ENCODE results near the gene LTBP2. TPM values are rescaled to one million over a fixed set of nuclear protein-coding genes. Genes with fewer than 3 reads are reported as not detected.

Gene LTBP2
- polyA plus RNA-seq, 1 donor from 2014 or later = 0.33 TPM

DNA sequence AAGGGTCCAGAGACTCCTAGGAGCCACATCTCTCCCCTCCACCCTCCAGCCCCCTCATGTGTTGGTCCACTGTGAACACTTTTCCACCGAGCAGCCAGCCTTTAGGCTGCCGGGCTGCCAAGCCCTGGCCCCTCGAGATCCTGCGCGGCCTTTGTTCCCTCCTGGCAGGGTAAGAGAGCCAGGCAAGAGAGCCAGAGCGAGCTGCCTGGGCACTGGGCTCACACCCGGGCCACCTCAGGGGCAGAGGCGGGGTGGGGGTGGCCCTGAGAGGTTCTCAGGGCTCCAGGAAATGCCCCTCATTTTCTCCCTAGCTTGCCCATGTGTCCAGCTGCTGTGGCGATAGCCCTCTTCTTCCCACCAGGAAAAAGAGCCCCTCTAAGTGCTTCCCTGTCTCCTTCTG, 44.8 kb downstream of the LTBP2 start (continued):
- TF ChIP-seq MXI1 (conservative IDR thresholded peaks at IDR 0.05; ENCODE audit: poor library complexity, severe bottlenecking) = no peak
- no peak for TF ChIP-seq POLR2AphosphoS5 (IDR thresholded peaks at IDR 0.05)
- no peak for TF ChIP-seq TAF1 (IDR thresholded peaks at IDR 0.05; ENCODE audit: low read depth)
- TF ChIP-seq RAD21 (conservative IDR thresholded peaks at IDR 0.05) = no peak
- no peak for TF ChIP-seq EP300 (conservative IDR thresholded peaks at IDR 0.05; ENCODE audit: poor library complexity, severe bottlenecking)

- Histone ChIP-seq H4K20me1 (ENCODE audit: insufficient read depth) (no peaks in the 10 kb centered on the region), H3K79me2 (replicated peaks; ENCODE audit: insufficient read depth, low read length) (no peaks in the 10 kb centered on the region), H3K4me2 (ENCODE audit: low read length) (no peak overlapping the region), H3K9me3 (ENCODE audit: low read length) (no peaks in the 10 kb centered on the region), H3K27ac (ENCODE audit: low read length) (no peak overlapping the region), H3K9me2 (ENCODE audit: insufficient read depth, low read length) (no peaks in the 10 kb centered on the region), H3K4me3 (ENCODE audit: low read length) (no peak overlapping the region), H2AFZ (ENCODE audit: low read depth, low read length) (no peak overlapping the region), H3F3A (ENCODE audit: insufficient read depth, low read length, poor library complexity, severe bottlenecking) (no peaks in the 10 kb centered on the region), H3K36me3 (ENCODE audit: insufficient read depth, low read length) (no peaks in the 10 kb centered on the region), H3K9ac (ENCODE audit: low read length) (no peak overlapping the region), H3K27me3 (ENCODE audit: insufficient read depth, low read depth, low read length) (no peaks in the 10 kb centered on the region)
- TF ChIP-seq, protein P1, sequence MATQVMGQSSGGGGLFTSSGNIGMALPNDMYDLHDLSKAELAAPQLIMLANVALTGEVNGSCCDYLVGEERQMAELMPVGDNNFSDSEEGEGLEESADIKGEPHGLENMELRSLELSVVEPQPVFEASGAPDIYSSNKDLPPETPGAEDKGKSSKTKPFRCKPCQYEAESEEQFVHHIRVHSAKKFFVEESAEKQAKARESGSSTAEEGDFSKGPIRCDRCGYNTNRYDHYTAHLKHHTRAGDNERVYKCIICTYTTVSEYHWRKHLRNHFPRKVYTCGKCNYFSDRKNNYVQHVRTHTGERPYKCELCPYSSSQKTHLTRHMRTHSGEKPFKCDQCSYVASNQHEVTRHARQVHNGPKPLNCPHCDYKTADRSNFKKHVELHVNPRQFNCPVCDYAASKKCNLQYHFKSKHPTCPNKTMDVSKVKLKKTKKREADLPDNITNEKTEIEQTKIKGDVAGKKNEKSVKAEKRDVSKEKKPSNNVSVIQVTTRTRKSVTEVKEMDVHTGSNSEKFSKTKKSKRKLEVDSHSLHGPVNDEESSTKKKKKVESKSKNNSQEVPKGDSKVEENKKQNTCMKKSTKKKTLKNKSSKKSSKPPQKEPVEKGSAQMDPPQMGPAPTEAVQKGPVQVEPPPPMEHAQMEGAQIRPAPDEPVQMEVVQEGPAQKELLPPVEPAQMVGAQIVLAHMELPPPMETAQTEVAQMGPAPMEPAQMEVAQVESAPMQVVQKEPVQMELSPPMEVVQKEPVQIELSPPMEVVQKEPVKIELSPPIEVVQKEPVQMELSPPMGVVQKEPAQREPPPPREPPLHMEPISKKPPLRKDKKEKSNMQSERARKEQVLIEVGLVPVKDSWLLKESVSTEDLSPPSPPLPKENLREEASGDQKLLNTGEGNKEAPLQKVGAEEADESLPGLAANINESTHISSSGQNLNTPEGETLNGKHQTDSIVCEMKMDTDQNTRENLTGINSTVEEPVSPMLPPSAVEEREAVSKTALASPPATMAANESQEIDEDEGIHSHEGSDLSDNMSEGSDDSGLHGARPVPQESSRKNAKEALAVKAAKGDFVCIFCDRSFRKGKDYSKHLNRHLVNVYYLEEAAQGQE (IDR thresholded peaks at IDR 0.05; ENCODE audit: borderline replicate concordance) = no peak
- TF ChIP-seq, protein P2, sequence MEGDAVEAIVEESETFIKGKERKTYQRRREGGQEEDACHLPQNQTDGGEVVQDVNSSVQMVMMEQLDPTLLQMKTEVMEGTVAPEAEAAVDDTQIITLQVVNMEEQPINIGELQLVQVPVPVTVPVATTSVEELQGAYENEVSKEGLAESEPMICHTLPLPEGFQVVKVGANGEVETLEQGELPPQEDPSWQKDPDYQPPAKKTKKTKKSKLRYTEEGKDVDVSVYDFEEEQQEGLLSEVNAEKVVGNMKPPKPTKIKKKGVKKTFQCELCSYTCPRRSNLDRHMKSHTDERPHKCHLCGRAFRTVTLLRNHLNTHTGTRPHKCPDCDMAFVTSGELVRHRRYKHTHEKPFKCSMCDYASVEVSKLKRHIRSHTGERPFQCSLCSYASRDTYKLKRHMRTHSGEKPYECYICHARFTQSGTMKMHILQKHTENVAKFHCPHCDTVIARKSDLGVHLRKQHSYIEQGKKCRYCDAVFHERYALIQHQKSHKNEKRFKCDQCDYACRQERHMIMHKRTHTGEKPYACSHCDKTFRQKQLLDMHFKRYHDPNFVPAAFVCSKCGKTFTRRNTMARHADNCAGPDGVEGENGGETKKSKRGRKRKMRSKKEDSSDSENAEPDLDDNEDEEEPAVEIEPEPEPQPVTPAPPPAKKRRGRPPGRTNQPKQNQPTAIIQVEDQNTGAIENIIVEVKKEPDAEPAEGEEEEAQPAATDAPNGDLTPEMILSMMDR (IDR thresholded peaks at IDR 0.05; ENCODE audit: poor library complexity, severe bottlenecking) = no peak
- no peak for TF ChIP-seq POLR2AphosphoS5 (IDR thresholded peaks at IDR 0.05)
- no peak for TF ChIP-seq EP300 (conservative IDR thresholded peaks at IDR 0.05; ENCODE audit: poor library complexity, severe bottlenecking)
- TF ChIP-seq TAF1 (IDR thresholded peaks at IDR 0.05; ENCODE audit: low read depth) = no peak
- TF ChIP-seq SMC3 (conservative IDR thresholded peaks at IDR 0.05; ENCODE audit: poor library complexity) = no peak
- TF ChIP-seq RAD21 (conservative IDR thresholded peaks at IDR 0.05) = no peak
- no peak for TF ChIP-seq MXI1 (conservative IDR thresholded peaks at IDR 0.05; ENCODE audit: poor library complexity, severe bottlenecking)
- no peak for TF ChIP-seq EZH2 (IDR thresholded peaks at IDR 0.05; ENCODE audit: borderline replicate concordance, insufficient read depth, low read length, poor library complexity, severe bottlenecking)
These were observed 45.6 kb downstream of the LTBP2 start for GRCh38 chr14:74566174-74567141.

Data from neural cell (in vitro differentiated cells).